Amniotic stem cell (primary cell): ENCODE data around the gene DPEP1.
"Not testable (repeated sequence)": the region's sequence is repeated elsewhere in the genome, so short reads cannot be mapped to it uniquely, and the experiment has no call there.

Experiments
- DNase-seq: peaks from one replicate; lab custom pipeline; 2025; lab: John Stamatoyannopoulos, UW

The DPEP1 gene

DNA sequence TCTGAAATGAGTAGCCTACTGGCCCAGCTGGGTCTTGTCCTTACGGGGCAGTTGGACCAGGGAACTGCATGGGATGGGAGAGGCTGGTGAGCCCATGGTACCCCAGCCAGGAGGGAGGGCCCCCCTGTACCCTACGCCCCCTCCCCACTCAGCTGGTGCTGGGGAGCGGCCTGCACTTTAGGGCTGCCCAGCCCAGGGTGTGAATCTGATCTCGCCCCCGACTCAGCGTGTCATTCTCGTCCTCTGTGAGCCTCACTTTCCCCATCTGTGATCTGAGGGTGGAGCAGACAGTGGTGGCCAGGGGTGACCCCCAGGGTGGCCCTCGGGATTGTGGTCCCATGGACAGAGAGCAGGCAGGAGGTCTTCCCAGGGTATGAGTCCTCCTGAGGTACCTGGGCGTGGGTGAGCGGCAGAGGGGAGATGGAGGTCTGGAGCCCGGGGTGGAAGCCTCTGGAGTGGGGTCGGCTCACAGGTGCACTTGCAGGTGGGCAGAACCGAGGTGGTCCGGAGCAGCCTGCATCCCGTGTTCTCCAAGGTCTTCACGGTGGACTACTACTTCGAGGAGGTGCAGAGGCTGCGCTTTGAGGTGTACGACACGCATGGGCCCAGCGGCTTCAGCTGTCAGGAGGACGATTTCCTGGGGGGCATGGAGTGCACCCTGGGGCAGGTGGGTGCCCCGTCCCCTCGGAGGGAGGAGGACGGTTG lies 36.2 kb upstream of the DPEP1 start:
- DNase-seq = no peak

DNA sequence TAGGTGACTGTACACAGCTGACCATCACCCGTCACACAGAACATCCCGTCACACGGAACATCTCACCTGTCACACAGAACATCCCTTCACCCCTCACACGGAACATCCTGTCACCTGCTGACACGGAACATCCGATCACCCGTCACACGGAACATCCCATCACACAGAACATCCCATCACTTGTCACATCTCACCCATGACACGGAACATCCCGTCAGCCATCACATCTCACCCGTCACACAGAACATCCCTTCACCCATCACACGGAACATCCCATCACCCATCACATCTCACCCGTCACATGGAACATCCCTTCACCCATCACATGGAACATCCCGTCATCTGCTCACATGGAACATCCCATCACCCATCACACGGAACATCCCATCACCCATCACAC lies 34.1 kb upstream of the DPEP1 start:
- DNase-seq = no peak

DNA sequence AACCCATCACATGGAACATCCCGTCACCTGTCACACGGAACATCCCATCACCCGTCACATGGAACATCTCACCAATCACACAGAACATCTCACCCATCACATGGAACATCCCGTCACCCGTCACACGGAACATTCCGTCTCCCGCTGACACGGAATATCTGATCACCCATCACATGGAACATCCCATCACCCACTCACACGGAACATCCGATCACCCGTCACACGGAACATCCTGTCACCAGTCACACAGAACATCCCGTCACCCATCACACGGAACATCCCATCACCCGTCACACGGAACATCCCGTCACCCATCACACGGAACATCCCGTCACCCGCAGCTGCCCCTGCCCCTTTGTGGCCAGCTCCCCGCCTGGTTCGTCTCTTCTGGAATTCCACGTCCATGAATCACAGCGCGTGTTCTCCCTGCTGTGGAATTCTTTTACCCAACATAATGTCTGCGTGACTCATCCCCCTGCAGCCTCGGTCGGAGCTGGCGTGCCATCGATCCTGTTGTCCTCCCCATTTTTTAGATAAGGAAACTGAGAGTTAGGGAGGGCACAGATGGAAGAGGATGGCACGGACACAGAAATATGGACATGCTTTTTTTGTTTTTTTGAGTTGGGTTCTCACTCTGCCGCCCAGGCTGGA lies 32.3 kb upstream of the DPEP1 start:
- peak; percentile 98 for DNase-seq

DNA sequence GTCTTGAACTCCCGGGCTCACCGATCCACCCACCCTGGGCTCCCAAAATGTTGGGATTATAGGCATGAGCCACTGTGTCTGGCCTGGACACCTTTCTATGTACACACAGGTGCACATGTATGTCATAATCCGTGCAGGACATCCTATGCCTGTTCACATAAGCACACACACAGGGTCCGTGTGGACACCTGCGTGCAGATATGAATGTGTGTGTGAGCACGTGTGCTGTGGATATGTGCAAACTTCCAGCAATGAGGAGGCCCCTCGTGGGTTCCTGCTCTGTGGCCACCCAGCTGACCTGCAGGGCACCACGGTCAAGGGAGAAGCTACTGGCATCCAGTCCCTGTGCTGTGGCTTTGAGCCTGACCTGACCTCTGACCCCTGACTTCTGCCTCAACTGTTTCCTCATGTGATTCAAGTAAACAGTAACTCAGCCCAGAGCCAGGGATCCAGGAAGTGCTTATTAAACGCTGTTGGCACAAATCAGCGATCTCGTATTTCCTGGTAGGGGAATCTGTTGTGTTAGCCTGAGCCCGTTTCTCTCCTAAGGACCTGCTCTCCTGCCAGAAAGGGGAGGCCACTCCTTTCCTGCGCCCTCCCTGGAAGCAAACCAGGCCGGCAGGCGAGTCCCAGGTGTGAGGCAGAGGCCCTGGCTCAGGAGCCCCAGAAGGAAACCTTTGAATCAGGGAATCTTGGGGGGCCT lies 31.4 kb upstream of the DPEP1 start:
- no peak for DNase-seq

DNA sequence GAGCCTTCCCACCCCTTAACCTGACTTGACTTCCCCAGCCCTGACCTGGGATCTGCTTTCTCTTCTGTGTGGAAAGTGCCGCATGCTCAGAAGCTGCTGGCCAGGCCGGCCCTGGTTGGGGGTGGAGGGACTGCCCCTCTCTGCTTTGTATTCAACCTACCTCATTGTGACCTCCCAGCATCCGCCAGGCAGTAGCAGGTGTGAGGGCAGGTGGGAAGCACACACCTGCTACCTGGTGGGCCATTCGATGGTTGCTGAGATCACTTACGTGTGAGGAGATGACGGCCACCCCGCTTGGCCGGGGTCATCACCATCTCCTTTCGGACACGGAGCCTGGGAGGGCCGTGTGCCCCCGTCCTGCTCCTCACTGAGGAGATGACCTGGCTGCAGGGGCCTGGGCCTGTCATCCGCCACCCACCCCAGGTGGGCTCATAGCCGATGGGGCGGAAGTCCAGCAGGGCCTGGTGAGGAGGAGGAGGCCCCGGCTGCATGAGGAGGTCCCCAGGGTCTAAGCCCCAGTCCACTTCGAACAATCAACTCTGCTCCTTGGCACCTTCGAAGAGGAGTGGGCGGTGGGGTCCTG lies 30.7 kb upstream of the DPEP1 start:
- no peak for DNase-seq

DNA sequence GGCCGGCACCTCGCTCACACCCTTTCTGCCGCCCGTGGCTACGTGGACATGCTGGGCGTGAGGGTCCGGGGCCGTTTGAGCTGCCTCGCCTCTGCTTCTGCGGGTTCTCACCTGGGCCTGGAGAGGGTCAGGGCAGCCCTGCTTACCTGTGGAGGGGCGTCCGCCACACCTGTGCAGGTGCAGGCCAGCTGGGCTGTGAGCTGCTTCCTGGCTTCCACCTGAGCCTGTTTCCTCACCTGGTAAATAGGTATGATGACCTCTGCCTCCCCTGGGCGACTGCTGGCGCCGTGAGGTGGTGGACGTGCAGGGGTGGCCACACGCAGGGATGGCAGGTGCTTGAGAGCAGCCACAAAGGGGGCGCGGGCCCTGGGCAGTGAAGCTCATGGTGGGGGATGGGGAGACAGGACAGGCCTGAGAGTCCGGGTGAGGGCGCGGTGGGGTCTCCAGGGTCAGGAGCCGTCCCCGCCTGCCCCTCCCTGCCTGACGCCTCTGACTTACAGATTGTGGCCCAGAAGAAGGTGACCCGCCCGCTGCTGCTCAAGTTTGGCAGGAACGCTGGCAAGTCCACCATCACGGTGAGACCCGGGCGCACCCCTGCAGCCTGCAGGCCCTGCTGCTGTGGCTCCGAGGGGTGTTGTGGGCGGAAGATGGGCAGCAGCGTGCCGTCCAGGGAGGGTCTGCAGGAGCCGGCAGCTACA lies 30.1 kb upstream of the DPEP1 start:
- no peak for DNase-seq

DNA sequence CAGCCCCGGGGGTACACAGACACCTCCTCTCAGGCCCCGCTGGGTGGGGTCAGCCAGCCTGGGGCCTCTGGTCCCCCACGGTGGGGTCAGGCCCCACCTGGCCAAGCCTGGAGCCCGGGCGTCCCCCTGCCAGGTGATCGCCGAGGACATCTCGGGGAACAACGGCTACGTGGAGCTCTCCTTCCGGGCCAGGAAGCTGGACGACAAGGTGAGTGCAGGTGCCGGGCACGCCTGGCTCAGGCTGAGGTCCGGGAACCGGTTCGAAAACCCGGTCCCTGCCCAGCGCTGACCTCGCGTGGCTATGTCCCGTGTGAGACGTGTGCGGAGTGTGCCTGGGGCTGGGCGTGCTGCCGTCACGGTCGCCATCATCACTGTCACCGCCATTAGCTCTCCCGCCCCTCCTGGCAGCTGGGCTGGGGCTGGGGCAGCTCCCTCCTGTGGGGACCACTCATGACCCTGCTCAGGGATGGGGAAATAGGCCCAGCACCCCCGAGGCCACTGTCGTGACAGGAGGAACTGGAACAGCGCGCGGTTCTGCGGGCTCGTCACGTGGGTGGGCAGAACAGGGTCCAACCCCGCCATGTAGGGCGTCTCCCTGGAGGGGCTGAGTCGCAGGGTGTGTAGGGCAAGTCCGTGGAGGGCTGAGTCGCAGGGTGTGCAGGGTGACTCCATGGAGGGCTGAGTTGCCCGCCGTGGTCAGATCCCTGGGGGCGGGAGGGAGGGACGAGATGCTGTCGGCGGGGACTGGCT lies 29.4 kb upstream of the DPEP1 start:
- DNase-seq = no peak

DNA sequence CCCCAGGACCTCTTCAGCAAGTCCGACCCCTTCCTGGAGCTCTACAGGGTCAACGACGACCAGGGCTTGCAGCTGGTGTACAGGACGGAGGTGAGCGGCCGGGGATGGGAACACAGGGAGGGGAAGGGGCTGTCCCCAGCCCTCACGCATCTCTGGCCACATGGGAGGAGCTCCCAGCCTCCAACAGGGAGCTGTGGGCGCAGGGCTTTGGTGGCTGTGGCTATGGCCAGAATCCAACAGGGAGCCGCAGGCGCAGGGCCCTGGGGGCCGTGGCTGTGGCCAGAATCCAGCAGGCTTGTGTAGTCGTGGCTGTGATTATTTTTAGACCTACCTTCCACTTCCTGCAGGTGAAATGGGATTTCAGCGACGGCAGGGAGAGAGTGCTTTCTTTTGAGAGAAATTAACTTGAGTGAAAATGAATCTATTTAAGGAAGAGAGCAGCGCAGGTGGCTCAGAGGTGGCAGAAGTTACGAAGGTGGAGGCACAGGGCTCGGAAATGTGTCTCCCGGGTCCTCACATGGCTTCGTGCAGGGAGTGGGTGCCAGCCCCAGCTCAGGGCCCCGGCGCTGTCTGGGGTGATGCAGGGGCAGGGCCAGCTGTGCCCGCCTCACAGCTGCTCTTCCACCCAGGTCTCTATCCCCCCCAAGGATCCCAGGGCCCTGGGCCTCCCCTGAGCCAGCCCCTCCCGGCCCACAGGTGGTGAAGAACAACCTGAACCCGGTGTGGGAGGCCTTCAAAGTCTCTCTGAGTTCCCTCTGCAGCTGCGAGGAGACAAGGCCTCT lies 28.5 kb upstream of the DPEP1 start:
- no peak for DNase-seq

DNA sequence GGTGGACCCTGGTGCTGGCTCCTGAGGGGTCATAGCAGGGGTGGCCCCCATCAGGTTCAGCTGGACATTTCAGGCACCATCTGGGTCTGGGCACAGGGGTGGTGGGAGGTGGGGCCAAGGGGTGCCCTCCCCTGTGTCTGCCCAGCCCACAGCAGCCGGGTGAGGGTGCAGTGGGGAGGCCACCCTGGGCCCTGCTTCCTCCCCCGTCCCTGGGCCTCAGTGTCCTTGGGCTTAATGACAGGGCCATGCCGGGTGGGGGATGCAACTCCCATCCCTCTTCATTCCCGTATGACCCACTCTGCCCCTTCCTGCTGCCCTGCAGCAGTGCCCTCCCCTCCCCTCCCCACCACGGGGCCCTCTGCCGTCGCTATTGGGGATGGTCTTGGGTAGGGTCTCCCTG lies 27.2 kb upstream of the DPEP1 start:
- DNase-seq = no peak

DNA sequence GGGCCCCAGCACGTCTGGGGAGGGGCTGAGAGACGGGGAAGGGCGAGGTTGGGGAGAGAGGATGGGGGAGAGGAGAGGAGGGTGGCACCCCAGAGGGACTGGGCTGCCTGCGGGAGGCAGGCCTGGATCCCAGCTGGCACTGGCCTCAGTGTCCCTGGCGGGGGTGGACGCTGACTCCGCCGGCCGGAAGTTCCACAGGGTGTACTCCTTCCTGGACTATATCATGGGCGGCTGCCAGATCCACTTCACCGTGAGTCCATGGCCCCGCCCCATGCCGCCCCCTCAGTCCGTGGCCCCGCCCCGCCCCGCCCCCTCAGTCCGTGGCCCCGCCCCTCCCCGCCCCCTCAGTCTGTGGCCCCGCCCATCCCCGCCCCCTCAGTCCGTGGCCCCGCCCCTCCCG lies 26.6 kb upstream of the DPEP1 start:
- DNase-seq = no peak

DNA sequence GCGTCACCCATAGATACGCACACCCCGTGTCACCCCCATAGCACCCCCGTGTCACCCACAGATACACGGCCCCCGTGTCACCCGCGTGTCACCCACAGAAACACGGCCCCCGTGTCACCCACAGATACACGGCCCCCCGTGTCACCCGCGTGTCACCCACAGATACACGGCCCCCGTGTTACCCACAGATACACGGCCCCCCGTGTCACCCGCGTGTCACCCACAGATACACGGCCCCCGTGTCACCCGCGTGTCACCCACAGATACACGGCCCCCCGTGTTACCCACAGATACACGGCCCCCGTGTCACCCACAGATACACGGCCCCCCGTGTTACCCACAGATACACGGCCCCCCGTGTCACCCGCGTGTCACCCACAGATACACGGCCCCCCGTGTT lies 25.8 kb upstream of the DPEP1 start:
- not testable (repeated sequence) for DNase-seq

DNA sequence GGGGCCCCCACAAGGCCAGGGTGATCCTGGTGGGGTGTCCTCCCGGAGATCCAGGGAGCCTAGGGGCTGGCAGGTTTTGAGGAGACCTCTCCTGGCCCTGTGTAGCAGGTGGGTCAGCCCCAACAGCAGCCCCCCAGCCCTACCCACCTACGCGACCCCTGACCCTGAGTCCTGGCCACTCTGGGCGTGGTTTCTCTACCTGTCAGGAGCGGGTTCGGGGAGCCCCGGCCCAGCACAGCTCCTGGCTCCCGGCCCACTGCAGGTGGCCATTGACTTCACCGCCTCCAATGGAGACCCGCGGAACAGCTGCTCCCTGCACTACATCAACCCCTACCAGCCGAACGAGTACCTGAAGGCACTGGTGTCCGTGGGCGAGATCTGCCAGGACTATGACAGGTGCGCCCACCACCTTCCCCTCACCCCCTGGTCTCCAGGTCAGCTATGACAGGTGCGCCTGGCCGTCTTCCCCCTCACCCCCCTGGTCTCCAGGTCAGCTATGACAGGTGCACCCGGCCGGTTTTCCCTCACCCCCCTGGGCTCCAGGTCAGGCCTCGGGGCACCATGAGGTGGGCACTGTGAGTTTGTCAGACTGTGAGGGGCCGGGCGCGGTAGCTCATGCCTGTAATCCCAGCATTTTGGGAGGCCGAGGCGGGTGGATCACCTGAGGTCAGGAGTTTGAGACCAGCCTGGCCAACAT lies 24.9 kb upstream of the DPEP1 start:
- no peak for DNase-seq

DNA sequence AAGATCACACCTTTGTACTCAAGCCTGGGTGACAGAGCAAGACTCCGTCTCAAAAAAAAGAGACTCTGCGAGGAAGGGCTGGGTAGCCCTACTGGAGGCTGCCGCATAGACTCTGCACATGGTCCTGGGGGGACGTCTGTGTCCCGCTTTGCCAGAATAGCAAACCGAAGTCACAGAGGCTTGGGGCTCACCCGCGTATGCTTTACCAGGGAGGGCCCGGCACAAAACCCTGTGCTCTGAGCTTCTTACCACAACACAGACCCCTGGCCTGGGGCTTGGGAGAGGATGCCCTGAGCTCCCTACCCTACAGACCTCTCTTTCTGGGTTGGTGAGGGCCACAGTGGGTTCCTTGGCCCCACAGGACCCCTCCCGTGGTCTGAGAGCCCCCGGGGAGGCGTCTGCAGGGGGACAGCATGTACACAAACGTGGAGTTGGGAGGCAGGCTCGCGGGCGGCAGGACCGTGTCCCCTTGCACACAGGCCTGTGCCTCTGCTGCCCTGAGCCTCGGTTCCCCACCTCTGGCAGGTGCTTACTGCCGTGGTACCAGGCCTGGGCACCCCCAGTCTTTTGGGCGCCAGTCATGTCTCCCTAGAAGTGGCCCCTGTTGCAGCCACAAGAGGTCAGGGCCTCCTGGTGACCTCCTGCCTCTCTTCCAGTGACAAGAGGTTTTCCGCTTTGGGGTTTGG lies 24.1 kb upstream of the DPEP1 start:
- DNase-seq = no peak

DNA sequence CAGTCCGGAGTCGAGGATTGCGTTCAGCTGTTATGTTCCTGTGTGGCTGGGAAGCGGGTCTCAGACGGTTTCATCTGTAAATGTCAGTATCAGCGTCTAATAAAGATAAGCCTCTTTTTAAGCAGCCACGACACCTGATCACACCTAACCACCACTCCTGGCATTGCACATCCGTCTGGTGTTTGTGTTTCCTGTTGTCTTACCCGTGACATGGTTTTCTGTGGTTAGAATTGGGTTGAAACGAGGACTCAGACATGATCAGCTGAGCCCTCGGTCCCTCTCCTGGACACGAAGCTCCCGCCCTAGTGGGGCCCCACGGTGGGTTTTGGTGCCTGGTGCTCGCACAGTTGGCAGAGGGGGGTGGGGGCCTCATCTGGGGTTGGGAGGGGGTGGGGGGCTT lies 19.6 kb upstream of the DPEP1 start:
- DNase-seq = no peak

DNA sequence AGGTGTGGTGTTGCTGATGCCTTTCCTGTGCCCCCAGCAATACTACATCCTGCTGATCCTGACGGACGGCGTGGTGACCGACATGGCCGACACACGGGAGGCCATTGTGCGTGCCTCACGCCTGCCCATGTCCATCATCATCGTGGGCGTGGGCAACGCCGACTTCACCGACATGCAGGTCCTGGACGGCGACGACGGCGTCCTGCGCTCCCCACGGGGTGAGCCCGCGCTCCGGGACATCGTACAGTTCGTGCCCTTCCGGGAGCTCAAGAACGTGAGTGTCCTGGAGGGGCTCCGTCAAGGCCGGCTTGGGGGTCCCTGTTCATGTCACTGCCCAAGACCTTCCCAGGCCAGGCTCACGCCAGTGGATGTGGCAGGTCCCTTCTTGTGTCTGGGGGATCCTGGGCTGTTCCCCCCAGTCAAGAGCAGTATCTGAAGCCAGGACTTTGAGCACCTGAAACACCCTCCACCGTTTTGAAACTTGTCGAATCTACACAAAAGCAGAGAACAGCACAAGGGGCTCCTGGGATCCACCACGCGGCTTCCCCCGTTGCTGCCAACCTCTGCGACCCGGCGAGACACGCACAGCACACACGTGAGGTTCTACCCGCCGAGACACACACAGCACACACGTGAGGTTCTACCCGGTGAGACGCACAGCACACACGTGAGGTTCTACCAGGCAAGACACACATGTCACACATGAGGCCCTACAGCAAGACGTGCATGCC lies 17.9 kb upstream of the DPEP1 start:
- DNase-seq = no peak

DNA sequence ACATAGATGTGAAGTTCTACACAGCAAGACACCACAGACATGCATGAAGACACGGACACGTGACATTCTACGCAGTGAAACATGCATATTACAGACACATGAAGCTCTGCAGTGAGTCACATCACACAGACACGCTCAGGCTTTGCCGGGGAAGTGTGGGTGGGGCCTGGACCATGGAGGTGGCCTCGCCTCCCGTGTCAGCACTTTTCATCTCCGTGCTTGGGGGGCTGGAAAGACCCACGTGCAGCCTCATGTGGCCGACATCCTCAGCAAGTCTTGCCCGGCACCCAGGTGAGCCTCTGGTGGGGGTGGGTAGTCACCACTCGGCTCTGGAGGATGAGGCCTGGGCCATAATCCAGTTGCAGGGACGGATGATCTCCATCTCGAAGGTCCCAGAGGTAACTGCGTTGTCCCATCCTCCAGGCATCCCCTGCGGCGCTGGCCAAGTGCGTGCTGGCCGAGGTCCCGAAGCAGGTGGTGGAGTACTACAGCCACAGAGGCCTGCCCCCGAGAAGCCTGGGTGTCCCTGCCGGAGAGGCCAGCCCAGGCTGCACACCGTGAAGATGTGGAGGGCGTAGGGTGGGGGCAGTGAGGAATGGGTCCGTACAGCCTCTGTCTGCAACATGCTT lies 17.3 kb upstream of the DPEP1 start:
- DNase-seq = no peak

DNA sequence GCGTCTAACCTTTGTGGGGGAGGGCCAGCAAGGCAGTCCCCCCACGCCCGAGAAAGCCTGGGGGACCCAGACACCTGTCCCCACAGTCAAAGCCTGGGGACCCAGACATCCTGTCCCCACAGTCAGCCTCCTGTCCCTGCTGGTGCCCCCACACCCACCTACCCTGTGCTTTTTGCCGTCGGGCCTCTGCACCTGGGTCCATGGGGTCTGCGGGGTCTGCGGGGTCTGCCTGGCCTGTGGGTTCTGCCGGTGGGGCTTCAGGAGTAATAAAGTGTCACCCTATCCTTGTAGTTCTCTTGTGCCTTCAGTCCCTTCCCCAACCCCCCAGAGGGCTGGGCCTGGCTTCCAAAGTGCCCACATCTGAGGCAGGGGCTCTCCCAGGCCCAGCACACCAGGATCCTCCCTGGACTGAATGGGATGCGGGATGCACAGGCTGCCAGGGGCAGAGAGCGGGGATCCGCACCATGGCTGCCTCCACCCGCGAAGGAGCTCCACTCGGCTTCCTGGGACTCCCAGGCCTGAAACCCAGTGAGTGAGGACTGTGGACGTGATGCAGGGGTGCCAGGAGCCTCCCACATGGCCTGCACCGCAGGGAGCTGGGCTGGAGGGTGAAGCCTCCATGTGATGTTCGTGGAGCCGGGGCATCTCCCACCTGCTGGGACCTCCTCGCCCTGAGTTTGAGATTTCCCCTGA lies 16.3 kb upstream of the DPEP1 start:
- no peak for DNase-seq

DNA sequence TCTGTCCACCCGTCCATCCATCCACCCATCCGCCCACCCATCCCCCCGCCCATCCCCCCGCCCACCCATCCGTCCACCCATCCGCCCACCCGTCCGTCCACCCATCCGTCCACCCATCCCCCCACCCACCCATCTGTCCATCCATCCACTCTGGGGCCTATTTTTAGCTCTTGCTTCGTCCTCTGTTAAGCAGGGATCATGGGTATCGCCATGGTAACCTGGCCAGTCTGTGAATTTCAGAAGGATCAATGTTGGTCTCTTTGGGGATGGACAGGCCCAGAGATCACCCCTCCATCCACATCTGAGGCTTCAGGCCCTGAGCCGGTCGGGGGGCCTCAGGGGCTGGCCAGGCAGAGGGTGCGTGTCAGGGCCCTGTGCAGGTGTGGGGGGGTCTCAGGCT lies 15.2 kb upstream of the DPEP1 start:
- no peak for DNase-seq
